ENCODE results near the gene PPFIA2. TPM values are rescaled to one million over a fixed set of nuclear protein-coding genes. Genes with fewer than 3 reads are reported as not detected.

PPFIA2 gene
- total RNA-seq, 2 donors from 2014 or later = 23.0 to 51.1 TPM

DNA sequence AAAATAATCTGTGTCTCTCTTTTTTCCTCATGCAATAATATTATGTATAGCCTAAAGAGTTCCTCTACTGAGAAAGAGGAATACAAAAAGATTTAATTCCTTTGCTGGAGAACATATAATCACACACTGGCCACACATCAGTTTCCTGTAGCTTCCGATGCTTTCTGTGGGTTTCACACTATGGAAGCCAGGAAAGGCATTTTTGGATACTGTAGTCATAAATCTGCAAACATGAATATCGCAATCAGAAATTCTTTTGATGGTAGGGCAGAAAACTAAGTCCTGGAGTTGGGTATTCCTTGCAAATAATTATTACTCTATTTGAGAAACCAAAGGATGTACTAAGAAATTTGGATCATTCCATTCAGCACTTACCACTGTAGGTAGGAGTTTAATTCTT lies 421.3 kb downstream of the PPFIA2 start:
- Histone ChIP-seq H3K27ac (no peak overlapping the region), H3K4me3 (no peak overlapping the region), H3K4me1 (ENCODE audit: control insufficient read depth in 1 of 2, low read depth in 2 of 2) (no peaks in the 10 kb centered on the region), H3K9me3 (no peaks in the 10 kb centered on the region), H3K27me3 (replicated peaks; ENCODE audit: insufficient read depth) (no peaks in the 10 kb centered on the region), H3K36me3 (no peaks in the 10 kb centered on the region)
- DNase-seq (ENCODE audit: low spot score) (no peak), ATAC-seq (ENCODE audit: insufficient number of reproducible peaks, low FRiP score, low read depth) (no peak)
- TF ChIP-seq, protein P1, sequence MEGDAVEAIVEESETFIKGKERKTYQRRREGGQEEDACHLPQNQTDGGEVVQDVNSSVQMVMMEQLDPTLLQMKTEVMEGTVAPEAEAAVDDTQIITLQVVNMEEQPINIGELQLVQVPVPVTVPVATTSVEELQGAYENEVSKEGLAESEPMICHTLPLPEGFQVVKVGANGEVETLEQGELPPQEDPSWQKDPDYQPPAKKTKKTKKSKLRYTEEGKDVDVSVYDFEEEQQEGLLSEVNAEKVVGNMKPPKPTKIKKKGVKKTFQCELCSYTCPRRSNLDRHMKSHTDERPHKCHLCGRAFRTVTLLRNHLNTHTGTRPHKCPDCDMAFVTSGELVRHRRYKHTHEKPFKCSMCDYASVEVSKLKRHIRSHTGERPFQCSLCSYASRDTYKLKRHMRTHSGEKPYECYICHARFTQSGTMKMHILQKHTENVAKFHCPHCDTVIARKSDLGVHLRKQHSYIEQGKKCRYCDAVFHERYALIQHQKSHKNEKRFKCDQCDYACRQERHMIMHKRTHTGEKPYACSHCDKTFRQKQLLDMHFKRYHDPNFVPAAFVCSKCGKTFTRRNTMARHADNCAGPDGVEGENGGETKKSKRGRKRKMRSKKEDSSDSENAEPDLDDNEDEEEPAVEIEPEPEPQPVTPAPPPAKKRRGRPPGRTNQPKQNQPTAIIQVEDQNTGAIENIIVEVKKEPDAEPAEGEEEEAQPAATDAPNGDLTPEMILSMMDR (IDR thresholded peaks at IDR 0.05) = no peak

DNA sequence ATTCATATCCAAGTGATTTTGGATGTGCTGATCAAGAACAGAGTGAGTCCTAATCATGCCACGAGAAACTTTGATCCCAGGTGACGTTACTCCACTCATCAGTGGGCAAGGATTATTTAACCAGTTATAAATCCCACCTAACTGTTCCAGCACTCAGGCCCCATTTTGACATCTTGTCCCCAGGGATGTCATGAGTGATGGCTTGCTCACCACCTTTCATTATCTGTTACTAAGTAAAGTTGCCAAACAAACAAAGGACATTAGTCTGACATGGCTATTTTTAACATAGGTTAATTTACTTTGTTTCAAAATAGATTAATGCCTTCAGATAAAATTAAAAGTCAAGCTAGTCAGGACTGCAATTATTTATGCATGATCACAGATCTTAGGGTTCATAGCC lies 425.3 kb downstream of the PPFIA2 start:
- TF ChIP-seq, protein P1 (IDR thresholded peaks at IDR 0.05) = no peak
- Histone ChIP-seq H3K4me1 (ENCODE audit: control insufficient read depth in 1 of 2, low read depth in 2 of 2) (no peaks in the 10 kb centered on the region), H3K27me3 (replicated peaks; ENCODE audit: insufficient read depth) (no peaks in the 10 kb centered on the region), H3K36me3 (no peaks in the 10 kb centered on the region), H3K4me3 (no peak overlapping the region), H3K9me3 (no peaks in the 10 kb centered on the region), H3K27ac (no peak overlapping the region)
- ATAC-seq (ENCODE audit: insufficient number of reproducible peaks, low FRiP score, low read depth) (no peak), DNase-seq (ENCODE audit: low spot score) (no peak)

DNA sequence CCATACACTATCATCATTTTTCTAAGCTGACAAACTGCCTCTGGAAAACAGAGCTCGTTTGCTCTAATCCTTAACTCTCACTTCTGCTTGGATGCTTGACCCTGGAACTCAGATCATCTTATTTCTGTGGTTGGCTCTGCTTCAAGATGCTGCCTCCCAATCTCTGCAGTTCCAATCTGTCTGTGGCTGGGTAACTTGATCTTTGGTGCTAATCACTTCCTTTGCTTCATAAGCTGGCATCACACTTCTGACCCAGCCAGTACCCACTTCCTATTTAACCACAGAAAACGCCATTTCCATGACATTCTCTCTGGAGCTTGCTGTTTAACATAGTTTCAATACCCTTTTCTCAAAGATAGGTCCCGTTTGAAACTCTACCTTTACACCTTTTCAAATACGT lies 427.1 kb downstream of the PPFIA2 start:
- H3K4me3 ChIP-seq = no peak overlapping the region
- no peaks in the 10 kb centered on the region for H3K9me3 ChIP-seq
- H3K27ac ChIP-seq = no peak overlapping the region
- ATAC-seq (ENCODE audit: insufficient number of reproducible peaks, low FRiP score, low read depth) (no peak), DNase-seq (ENCODE audit: low spot score) (no peak)
- no peaks in the 10 kb centered on the region for H3K36me3 ChIP-seq
- TF ChIP-seq, protein P1 (IDR thresholded peaks at IDR 0.05) = no peak
- H3K27me3 ChIP-seq (replicated peaks; ENCODE audit: insufficient read depth) = no peaks in the 10 kb centered on the region
- no peaks in the 10 kb centered on the region for H3K4me1 ChIP-seq (ENCODE audit: control insufficient read depth in 1 of 2, low read depth in 2 of 2)

- DNase-seq (ENCODE audit: low spot score) = no peak
- Histone ChIP-seq H3K36me3 (no peaks in the 10 kb centered on the region), H3K27ac (no peak overlapping the region), H3K9me3 (no peaks in the 10 kb centered on the region), H3K27me3 (replicated peaks; ENCODE audit: insufficient read depth) (no peaks in the 10 kb centered on the region), H3K4me1 (ENCODE audit: control insufficient read depth in 1 of 2, low read depth in 2 of 2) (no peaks in the 10 kb centered on the region), H3K4me3 (no peak overlapping the region)
- TF ChIP-seq, protein P1 (IDR thresholded peaks at IDR 0.05) = no peak
- no peak for ATAC-seq (ENCODE audit: insufficient number of reproducible peaks, low FRiP score, low read depth)
These were observed 428.7 kb downstream of the PPFIA2 start for GRCh38 chr12:81330480-81330879.

DNA sequence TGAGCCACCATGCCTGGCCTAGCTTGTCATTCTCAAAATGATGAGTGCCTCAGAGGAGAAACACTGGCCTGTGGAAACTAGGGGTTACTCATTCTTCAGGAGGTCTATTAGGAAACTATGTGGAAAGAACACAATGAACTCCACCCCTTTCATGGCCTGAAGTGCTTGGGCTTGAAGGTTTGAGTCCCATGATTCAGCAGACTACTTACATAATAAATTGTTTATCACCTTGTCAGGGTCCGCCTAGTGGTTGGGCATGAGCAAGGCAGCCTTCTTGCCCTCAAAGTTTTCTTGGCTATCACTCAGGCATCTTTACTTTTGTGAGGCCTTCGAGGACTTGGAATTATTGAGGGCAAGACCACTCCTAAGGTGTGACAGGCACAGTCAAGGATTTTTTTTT lies 430.1 kb downstream of the PPFIA2 start:
- no peak for DNase-seq (ENCODE audit: low spot score)
- no peak for ATAC-seq (ENCODE audit: insufficient number of reproducible peaks, low FRiP score, low read depth)
- TF ChIP-seq, protein P1 (IDR thresholded peaks at IDR 0.05) = no peak
- no peaks in the 10 kb centered on the region for H3K4me1 ChIP-seq (ENCODE audit: control insufficient read depth in 1 of 2, low read depth in 2 of 2)
- no peaks in the 10 kb centered on the region for H3K27me3 ChIP-seq (replicated peaks; ENCODE audit: insufficient read depth)
- peaks cover 2% of the 10 kb centered on the region for H3K36me3 ChIP-seq
- H3K4me3 ChIP-seq = no peak overlapping the region
- no peaks in the 10 kb centered on the region for H3K9me3 ChIP-seq
- no peak overlapping the region for H3K27ac ChIP-seq
